HFFc6 (cell line): ENCODE measurements around the gene FBXL17. TPM values are rescaled to one million over a fixed set of nuclear protein-coding genes. Genes with fewer than 3 reads are reported as not detected.

Experiments used
- DNase-seq: peaks from one replicate; pipeline ENCODE4 v3.0.0-alpha.2; 2018
- H3K27ac Mint-ChIP-seq: 2 replicates; pipeline ENCODE4 v1.8.0; 2020; ENCODE audit warnings: mild to moderate bottlenecking, mixed read lengths
- H3K27me3 Mint-ChIP-seq: 2 replicates; pipeline ENCODE4 v1.8.0; 2021; ENCODE audit warnings: mild to moderate bottlenecking, moderate library complexity, mixed read lengths; ENCODE audit not compliant: insufficient read depth
- H3K36me3 Mint-ChIP-seq: 2 replicates; pipeline ENCODE4 v1.8.0; 2021; ENCODE audit warnings: low read depth, mixed read lengths
- H3K4me1 Mint-ChIP-seq: 2 replicates; pipeline ENCODE4 v1.8.0; 2020; ENCODE audit warnings: low read depth, mixed read lengths
- H3K4me3 Mint-ChIP-seq: 2 replicates; pipeline ENCODE4 v1.8.0; 2020; ENCODE audit warnings: mild to moderate bottlenecking, moderate library complexity, mixed read lengths
- H3K9me3 Mint-ChIP-seq: 2 replicates; pipeline ENCODE4 v1.8.0; 2020; ENCODE audit warnings: mild to moderate bottlenecking, mixed read lengths
- total RNA-seq, 6 experiments: library from RNA; stranded (reverse); fragmentation: NEBNext Ultra II Directional; extraction: Animal tissue kit (Norgen Biotek cat#: 25700); gene quantifications; 2 replicates in 1 of 6; 3 replicates in 5 of 6; pipeline ENCODE4 v1.2.3, GENCODE V29; 2021
- TF ChIP-seq, protein P1 (sequence below): fragments of 200-600 bp; sonication (generic); IDR thresholded peaks from 2 replicates; pipeline ENCODE4 v1.5.0; 2021; ENCODE audit warnings: antibody characterized with exemption, mild to moderate bottlenecking

FBXL17 gene
- total RNA-seq, 6 experiments from 2014 or later, result 8.2 to 13.1 (median 10.8) TPM

GRCh38 chr5:108326982-108327381 is 54.9 kb downstream of the FBXL17 start:
- Mint-ChIP-seq H3K36me3 (no peaks in the 10 kb centered on the region), H3K9me3 (no peaks in the 10 kb centered on the region), H3K4me3 (no peak overlapping the region), H3K27ac (no peak overlapping the region), H3K4me1 (no peaks in the 10 kb centered on the region), H3K27me3 (no peaks in the 10 kb centered on the region)
- no peak for DNase-seq
- TF ChIP-seq, protein P1, sequence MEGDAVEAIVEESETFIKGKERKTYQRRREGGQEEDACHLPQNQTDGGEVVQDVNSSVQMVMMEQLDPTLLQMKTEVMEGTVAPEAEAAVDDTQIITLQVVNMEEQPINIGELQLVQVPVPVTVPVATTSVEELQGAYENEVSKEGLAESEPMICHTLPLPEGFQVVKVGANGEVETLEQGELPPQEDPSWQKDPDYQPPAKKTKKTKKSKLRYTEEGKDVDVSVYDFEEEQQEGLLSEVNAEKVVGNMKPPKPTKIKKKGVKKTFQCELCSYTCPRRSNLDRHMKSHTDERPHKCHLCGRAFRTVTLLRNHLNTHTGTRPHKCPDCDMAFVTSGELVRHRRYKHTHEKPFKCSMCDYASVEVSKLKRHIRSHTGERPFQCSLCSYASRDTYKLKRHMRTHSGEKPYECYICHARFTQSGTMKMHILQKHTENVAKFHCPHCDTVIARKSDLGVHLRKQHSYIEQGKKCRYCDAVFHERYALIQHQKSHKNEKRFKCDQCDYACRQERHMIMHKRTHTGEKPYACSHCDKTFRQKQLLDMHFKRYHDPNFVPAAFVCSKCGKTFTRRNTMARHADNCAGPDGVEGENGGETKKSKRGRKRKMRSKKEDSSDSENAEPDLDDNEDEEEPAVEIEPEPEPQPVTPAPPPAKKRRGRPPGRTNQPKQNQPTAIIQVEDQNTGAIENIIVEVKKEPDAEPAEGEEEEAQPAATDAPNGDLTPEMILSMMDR, result no peak

DNA sequence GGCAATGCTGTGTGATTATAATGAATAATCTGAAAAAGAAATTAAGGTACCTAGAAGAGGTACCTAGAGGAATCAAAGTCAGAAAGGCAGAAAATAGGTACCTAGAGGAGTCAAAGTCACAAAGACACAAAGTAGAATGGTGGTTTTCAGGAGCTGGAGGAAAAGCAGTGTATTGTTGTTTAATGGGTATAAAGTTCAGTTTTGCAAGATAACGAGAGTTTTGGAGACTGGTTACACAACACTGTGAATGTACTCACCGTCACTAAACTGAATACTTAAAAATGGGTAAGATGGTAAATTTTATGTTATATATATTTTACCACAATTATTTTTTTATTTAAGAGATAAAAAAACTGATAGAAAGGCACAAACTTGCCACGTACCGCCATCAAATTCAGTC is 57.0 kb downstream of the FBXL17 start:
- Mint-ChIP-seq H3K4me3 (no peak overlapping the region), H3K9me3 (no peaks in the 10 kb centered on the region), H3K36me3 (no peaks in the 10 kb centered on the region), H3K27ac (no peak overlapping the region), H3K4me1 (no peaks in the 10 kb centered on the region), H3K27me3 (no peaks in the 10 kb centered on the region)
- TF ChIP-seq, protein P1, result no peak
- DNase-seq, result no peak

- no peak for DNase-seq
Measured at GRCh38 chr5:108321341-108321740, 60.6 kb downstream of the FBXL17 start.

DNA sequence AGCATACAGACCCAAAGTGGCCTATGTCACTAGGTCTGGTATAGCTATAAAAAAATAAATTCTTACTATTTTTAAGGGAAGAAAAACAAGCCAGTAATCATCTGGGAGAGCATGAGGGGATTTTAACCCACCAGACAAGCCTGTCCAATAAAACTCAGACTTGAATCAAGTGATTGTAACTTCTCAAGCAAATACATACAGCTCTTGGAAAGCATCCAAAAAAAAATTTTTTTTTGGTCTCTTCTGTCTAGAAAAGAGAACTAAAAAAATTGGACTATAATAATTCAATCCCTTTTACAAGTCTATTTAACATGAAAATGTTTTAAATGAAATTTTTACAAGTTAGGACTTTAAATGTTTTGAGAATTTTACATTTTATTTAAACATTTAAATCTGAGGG is 61.7 kb downstream of the FBXL17 start:
- peaks cover 9% of the 10 kb centered on the region for H3K4me1 Mint-ChIP-seq
- H3K36me3 Mint-ChIP-seq, result no peaks in the 10 kb centered on the region
- no peak overlapping the region for H3K4me3 Mint-ChIP-seq
- no peak for DNase-seq
- TF ChIP-seq, protein P1, result no peak
- no peaks in the 10 kb centered on the region for H3K27me3 Mint-ChIP-seq
- no peak overlapping the region for H3K27ac Mint-ChIP-seq
- H3K9me3 Mint-ChIP-seq, result no peaks in the 10 kb centered on the region

More at GRCh38 chr5:108321341-108321740, 60.6 kb downstream of the FBXL17 start:
- no peaks in the 10 kb centered on the region; the same call in 1 of the 2 replicates for H3K4me1 Mint-ChIP-seq
- H3K27me3 Mint-ChIP-seq, result no peaks in the 10 kb centered on the region
- no peak overlapping the region for H3K4me3 Mint-ChIP-seq
- no peak overlapping the region for H3K27ac Mint-ChIP-seq
- H3K9me3 Mint-ChIP-seq, result no peaks in the 10 kb centered on the region
- TF ChIP-seq, protein P1, result no peak
- H3K36me3 Mint-ChIP-seq, result no peaks in the 10 kb centered on the region

- TF ChIP-seq, protein P1, result no peak
- Mint-ChIP-seq H3K27me3 (no peaks in the 10 kb centered on the region), H3K4me1 (peaks cover 9% of the 10 kb centered on the region), H3K36me3 (no peaks in the 10 kb centered on the region), H3K9me3 (no peaks in the 10 kb centered on the region), H3K27ac (no peak overlapping the region), H3K4me3 (no peak overlapping the region)
- DNase-seq, result peak; percentile 13
Measured at GRCh38 chr5:108315829-108316228, 66.1 kb downstream of the FBXL17 start.

DNA sequence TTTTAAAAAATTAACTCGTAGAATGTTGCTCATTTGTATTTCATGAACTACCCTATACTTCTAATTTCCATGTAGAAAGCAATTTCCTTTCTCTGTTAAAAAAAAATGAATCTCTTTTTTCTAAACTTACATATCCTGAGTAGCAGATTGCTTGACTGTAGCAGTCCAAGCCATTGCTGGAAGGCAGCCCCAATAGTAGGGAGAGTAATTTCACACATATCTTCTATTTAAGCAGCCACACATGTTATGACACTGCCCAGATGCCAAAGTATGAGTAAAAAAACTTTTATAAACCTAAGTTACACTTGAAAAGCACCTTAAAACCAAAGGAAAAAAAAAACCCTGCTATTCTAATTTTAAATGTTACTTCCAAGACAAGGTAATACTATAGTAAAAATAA is 69.6 kb downstream of the FBXL17 start:
- H3K9me3 Mint-ChIP-seq, result no peaks in the 10 kb centered on the region
- H3K27me3 Mint-ChIP-seq, result no peaks in the 10 kb centered on the region
- no peaks in the 10 kb centered on the region for H3K36me3 Mint-ChIP-seq
- TF ChIP-seq, protein P1, result no peak
- H3K27ac Mint-ChIP-seq, result no peak overlapping the region
- H3K4me1 Mint-ChIP-seq, result peaks cover 9% of the 10 kb centered on the region
- H3K4me3 Mint-ChIP-seq, result no peak overlapping the region
- no peak for DNase-seq
